Astrocyte of the cerebellum (primary cell): Measurements from ENCODE around the gene GRK3.

Experiments
- DNase-seq: peaks from one replicate; pipeline ENCODE4 v3.0.0-alpha.2; 2011; ENCODE audit warnings: low read depth
- H3K4me3 ChIP-seq: 2 replicates; pipeline ENCODE4 v1.5.1; 2011; ENCODE audit warnings: mild to moderate bottlenecking, low read depth, low read length, moderate library complexity
- CTCF ChIP-seq: IDR thresholded peaks from 2 replicates; pipeline ENCODE4 v1.5.1; 2012; ENCODE audit warnings: low read length, low read depth, moderate library complexity, mild to moderate bottlenecking; ENCODE audit errors: missing control alignments
- in situ Hi-C: cut with HindIII; loops from 2 replicates; pipeline ENCODE4 v1.10.0; 2017; ENCODE audit warnings: low sequenced_read_pairs

The GRK3 gene

GRCh38 chr22:25694196-25694907 lies 129.9 kb downstream of the GRK3 start:
- in situ Hi-C loops, result loop anchor here (25.0 kb wide), 1 partner anchor 207 kb away; no protein-coding TSS in a partner anchor
- DNase-seq, result no peak
- no peak for TF ChIP-seq CTCF

GRCh38 chr22:25695146-25695545 lies 130.7 kb downstream of the GRK3 start:
- no peak overlapping the region for H3K4me3 ChIP-seq
- in situ Hi-C loops, result loop anchor here (25.0 kb wide), 1 partner anchor 208 kb away; no protein-coding TSS in a partner anchor
- no peak for TF ChIP-seq CTCF

More at GRCh38 chr22:25694196-25694907, 129.9 kb downstream of the GRK3 start:
- H3K4me3 ChIP-seq, result no peak overlapping the region

GRCh38 chr22:25696763-25697162 lies 132.3 kb downstream of the GRK3 start:
- TF ChIP-seq CTCF, result no peak
- DNase-seq, result no peak
- no peak overlapping the region for H3K4me3 ChIP-seq
- in situ Hi-C loops, result loop anchor here (25.0 kb wide), 1 partner anchor 209 kb away; no protein-coding TSS in a partner anchor

More at GRCh38 chr22:25695146-25695545, 130.7 kb downstream of the GRK3 start:
- DNase-seq, result no peak

GRCh38 chr22:25697181-25697664 lies 132.7 kb downstream of the GRK3 start:
- DNase-seq, result peak; percentile 63
- no peak for TF ChIP-seq CTCF
- in situ Hi-C loops, result loop anchor here (25.0 kb wide), 1 partner anchor 210 kb away; no protein-coding TSS in a partner anchor
- H3K4me3 ChIP-seq, result no peak overlapping the region

GRCh38 chr22:25697978-25698377 lies 133.5 kb downstream of the GRK3 start:
- no peak for DNase-seq
- no peak overlapping the region for H3K4me3 ChIP-seq
- in situ Hi-C loops, result loop anchor here (25.0 kb wide), 1 partner anchor 211 kb away; no protein-coding TSS in a partner anchor
- no peak for TF ChIP-seq CTCF

GRCh38 chr22:25698461-25698860 lies 134.0 kb downstream of the GRK3 start:
- H3K4me3 ChIP-seq, result no peak overlapping the region
- in situ Hi-C loops, result loop anchor here (25.0 kb wide), 1 partner anchor 211 kb away; no protein-coding TSS in a partner anchor
- no peak for DNase-seq
- TF ChIP-seq CTCF, result no peak
